ENCODE data around the gene DMKN.

Gene DMKN

GRCh38 chr19:35458731-35459391, 54.6 kb downstream of the DMKN start:
- DNase-seq, result no peak

- DNase-seq, result no peak
Observed at GRCh38 chr19:35458192-35458591, 55.3 kb downstream of the DMKN start.

- DNase-seq, result no peak
Observed at GRCh38 chr19:35457173-35457572, 56.3 kb downstream of the DMKN start.

- no peak for DNase-seq
Observed at GRCh38 chr19:35455616-35456201, 57.7 kb downstream of the DMKN start.

- DNase-seq, result no peak
Observed at GRCh38 chr19:35454663-35455062, 58.8 kb downstream of the DMKN start.

- DNase-seq, result peak in 1 of 2 experiments; percentile 3
Observed at GRCh38 chr19:35451338-35452096, 61.9 kb downstream of the DMKN start.

- no peak for DNase-seq
Observed at GRCh38 chr19:35449359-35450043, 63.9 kb downstream of the DMKN start.

GRCh38 chr19:35447606-35448469, 65.6 kb downstream of the DMKN start, which contains the start of gene FFAR2:
Gene FFAR2 (plus strand): TSS chr19:35448257. CDS start chr19:35449715, 1,458 bp downstream.
- DNase-seq, result no peak

Measured in stimulated activated CD4-positive, alpha-beta T cell treated with anti-CD3 and anti-CD28 coated beads, Interleukin-4, amount 100 ng/mL, for 4 hours (primary cell).